ENCODE data around the gene ST6GALNAC3. TPM values are rescaled to one million over a fixed set of nuclear protein-coding genes. Genes with fewer than 3 reads are reported as not detected.

ST6GALNAC3 gene
- total RNA-seq, 4 donors from 2014 or later, result 5.9 to 29.8 (median 11.7) TPM

- TF ChIP-seq, protein P1, sequence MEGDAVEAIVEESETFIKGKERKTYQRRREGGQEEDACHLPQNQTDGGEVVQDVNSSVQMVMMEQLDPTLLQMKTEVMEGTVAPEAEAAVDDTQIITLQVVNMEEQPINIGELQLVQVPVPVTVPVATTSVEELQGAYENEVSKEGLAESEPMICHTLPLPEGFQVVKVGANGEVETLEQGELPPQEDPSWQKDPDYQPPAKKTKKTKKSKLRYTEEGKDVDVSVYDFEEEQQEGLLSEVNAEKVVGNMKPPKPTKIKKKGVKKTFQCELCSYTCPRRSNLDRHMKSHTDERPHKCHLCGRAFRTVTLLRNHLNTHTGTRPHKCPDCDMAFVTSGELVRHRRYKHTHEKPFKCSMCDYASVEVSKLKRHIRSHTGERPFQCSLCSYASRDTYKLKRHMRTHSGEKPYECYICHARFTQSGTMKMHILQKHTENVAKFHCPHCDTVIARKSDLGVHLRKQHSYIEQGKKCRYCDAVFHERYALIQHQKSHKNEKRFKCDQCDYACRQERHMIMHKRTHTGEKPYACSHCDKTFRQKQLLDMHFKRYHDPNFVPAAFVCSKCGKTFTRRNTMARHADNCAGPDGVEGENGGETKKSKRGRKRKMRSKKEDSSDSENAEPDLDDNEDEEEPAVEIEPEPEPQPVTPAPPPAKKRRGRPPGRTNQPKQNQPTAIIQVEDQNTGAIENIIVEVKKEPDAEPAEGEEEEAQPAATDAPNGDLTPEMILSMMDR (IDR thresholded peaks at IDR 0.05; ENCODE audit: low read depth), result no peak
These were observed 519.1 kb downstream of the ST6GALNAC3 start for GRCh38 chr1:76593618-76594017.

- TF ChIP-seq, protein P1 (IDR thresholded peaks at IDR 0.05; ENCODE audit: low read depth), result no peak
These were observed 520.5 kb downstream of the ST6GALNAC3 start for GRCh38 chr1:76595024-76595423.

GRCh38 chr1:76601465-76601864 is 526.9 kb downstream of the ST6GALNAC3 start:
- TF ChIP-seq, protein P1 (IDR thresholded peaks at IDR 0.05; ENCODE audit: low read depth), result no peak

GRCh38 chr1:76607717-76608116 is 533.2 kb downstream of the ST6GALNAC3 start:
- TF ChIP-seq, protein P1 (IDR thresholded peaks at IDR 0.05; ENCODE audit: low read depth), result no peak

DNA sequence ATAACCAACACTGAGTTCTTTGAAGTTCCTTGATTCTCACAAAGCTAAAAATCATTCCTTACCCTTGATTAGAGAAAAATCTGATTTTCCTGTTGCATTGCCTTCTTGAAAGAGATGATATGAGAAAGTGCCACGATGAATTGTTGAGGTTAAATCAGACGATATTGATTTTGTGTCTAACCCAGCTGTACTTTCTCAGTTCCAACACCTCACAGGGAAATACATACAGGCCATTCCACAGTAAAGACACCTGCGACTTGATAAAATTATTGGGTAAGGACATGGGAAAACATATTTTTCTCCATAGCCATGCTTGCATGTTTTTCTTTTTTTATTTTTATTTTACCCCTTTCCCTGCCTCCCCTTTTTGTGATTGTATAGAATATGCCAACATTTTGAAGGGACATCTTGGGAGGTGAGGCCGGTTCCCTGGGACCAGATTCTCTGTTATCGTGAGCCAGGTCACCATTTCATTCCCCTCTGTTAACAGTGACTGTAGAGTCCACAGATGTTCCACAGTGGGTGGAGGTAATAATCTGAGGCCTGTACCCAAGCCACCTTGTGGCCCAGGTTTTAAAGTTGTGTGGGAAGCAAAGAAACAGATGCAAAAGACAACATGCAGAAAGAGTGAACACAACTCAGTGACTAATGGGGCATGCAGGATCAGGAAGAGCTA is 537.4 kb downstream of the ST6GALNAC3 start:
- TF ChIP-seq, protein P1 (IDR thresholded peaks at IDR 0.05; ENCODE audit: low read depth), result no peak

- TF ChIP-seq, protein P1 (IDR thresholded peaks at IDR 0.05; ENCODE audit: low read depth), result no peak
These were observed 539.3 kb downstream of the ST6GALNAC3 start for GRCh38 chr1:76613886-76614285.

- TF ChIP-seq, protein P1 (IDR thresholded peaks at IDR 0.05; ENCODE audit: low read depth), result no peak
These were observed 540.9 kb downstream of the ST6GALNAC3 start for GRCh38 chr1:76615253-76616035.

Data from subcutaneous adipose tissue (tissue), 4 donors.